GM23248 (cell line): Measurements from ENCODE around the gene MCL1. TPM values are rescaled to one million over a fixed set of nuclear protein-coding genes. Genes with fewer than 3 reads are reported as not detected.
A peak's percentile ranks its signal among the peaks of the same experiment; 100 is the strongest.

ENCODE experiments used
- DNase-seq: peaks from one replicate; pipeline ENCODE4 v3.0.0-alpha.2; 2015
- H2AFZ ChIP-seq: fragments of 200-600 bp; sonication (generic); 2 replicates; pipeline ENCODE4 v1.6.1; 2016; ENCODE audit warnings: antibody characterized with exemption
- H3F3A ChIP-seq: fragments of 200-600 bp; sonication (generic); 2 replicates; pipeline ENCODE4 v1.6.1; 2016; ENCODE audit warnings: mild to moderate bottlenecking, antibody characterized with exemption, mixed run types; ENCODE audit not compliant: insufficient read depth
- H3K27ac ChIP-seq: fragments of 200-600 bp; sonication (generic); 2 replicates; pipeline ENCODE4 v1.5.1; 2016; ENCODE audit warnings: mild to moderate bottlenecking
- H3K27me3 ChIP-seq: fragments of 200-600 bp; sonication (generic); replicated peaks from 2 replicates; pipeline ENCODE4 v1.6.1; 2016; ENCODE audit warnings: mild to moderate bottlenecking; ENCODE audit not compliant: insufficient read depth
- H3K36me3 ChIP-seq: fragments of 200-600 bp; sonication (generic); 2 replicates; pipeline ENCODE4 v1.6.1; 2016; ENCODE audit warnings: low read depth, mild to moderate bottlenecking
- H3K4me1 ChIP-seq: fragments of 200-600 bp; sonication (generic); 2 replicates; pipeline ENCODE4 v1.6.1; 2016; ENCODE audit warnings: mild to moderate bottlenecking; ENCODE audit not compliant: insufficient read depth
- H3K4me2 ChIP-seq: fragments of 200-600 bp; sonication (generic); one replicate; pipeline ENCODE4 v1.6.1; 2016; ENCODE audit warnings: mild to moderate bottlenecking; ENCODE audit not compliant: unreplicated experiment
- H3K4me3 ChIP-seq: fragments of 200-600 bp; sonication (generic); 2 replicates; pipeline ENCODE4 v1.5.1; 2016; ENCODE audit warnings: mild to moderate bottlenecking
- H3K79me2 ChIP-seq: fragments of 200-600 bp; sonication (generic); 2 replicates; pipeline ENCODE4 v1.6.1; 2016; ENCODE audit warnings: mild to moderate bottlenecking; ENCODE audit not compliant: insufficient read depth
- H3K9ac ChIP-seq: fragments of 200-600 bp; sonication (generic); 2 replicates; pipeline ENCODE4 v1.6.1; 2016; ENCODE audit warnings: mild to moderate bottlenecking
- H3K9me2 ChIP-seq: fragments of 200-600 bp; sonication (generic); 2 replicates; pipeline ENCODE4 v1.6.1; 2016; ENCODE audit warnings: mixed run types, mild to moderate bottlenecking, moderate library complexity; ENCODE audit not compliant: insufficient read depth
- H3K9me3 ChIP-seq: fragments of 200-600 bp; sonication (generic); one replicate; pipeline ENCODE4 v1.6.1; 2017; ENCODE audit warnings: low read depth
- H4K20me1 ChIP-seq: fragments of 200-600 bp; sonication (generic); 2 replicates; pipeline ENCODE4 v1.6.0; 2016; ENCODE audit not compliant: insufficient read depth
- EZH2 ChIP-seq: fragments of 200-600 bp; sonication (generic); IDR thresholded peaks from 2 replicates; pipeline ENCODE4 v1.6.1; 2018; ENCODE audit warnings: antibody characterized with exemption, mild to moderate bottlenecking; ENCODE audit not compliant: insufficient read depth, poor library complexity, severe bottlenecking
- EZH2phosphoT487 ChIP-seq: fragments of 200-600 bp; sonication (generic); IDR thresholded peaks from 2 replicates; pipeline ENCODE4 v1.6.1; 2018; ENCODE audit warnings: antibody characterized with exemption, moderate library complexity, mild to moderate bottlenecking, low read depth; ENCODE audit not compliant: insufficient read depth
- WGBS, 2 experiments: methylation state at CpG; one replicate each; pipeline ENCODE4 v1.1.6; 2015 to 2017; ENCODE audit warnings: low lambda C conversion rate in 2 of 2, low coverage in 1 of 2; ENCODE audit errors: missing lambda C conversion rate in 2 of 2; 5-methylcytosine and 5-hydroxymethylcytosine counted together
- in situ Hi-C: fragments of 300-500 bp; cut with MboI; formaldehyde crosslinking; loops from 2 replicates; pipeline ENCODE4 v1.15.0; 2020
- microRNA-seq: library from miRNA; unstranded; fragments of <30 nt; microRNA quantifications from one replicate; pipeline ENCODE4, GENCODE V29; 2016; ENCODE audit warnings: borderline number of aligned reads
- polyA plus RNA-seq: library from polyadenylated mRNA; unstranded; fragments of >200 nt; fragmentation: Nextera tagmentation; extraction: Ambion mirVana; gene quantifications from 2 replicates; pipeline ENCODE4 v1.2.1, GENCODE V29; 2016
- small RNA-seq: library from RNA; depleted of rRNA; stranded (forward); fragments of <200 nt; gene quantifications from one replicate; pipeline ENCODE3, GENCODE V24; 2014; ENCODE audit warnings: low read depth, low replicate concordance
- total RNA-seq: library from RNA; depleted of rRNA; stranded (reverse); fragments of >200 nt; shearing (Covaris generic); gene quantifications from 2 replicates; pipeline ENCODE4 v1.2.3, GENCODE V29; 2014; rRNA removed

Gene MCL1
- total and polyA plus RNA-seq, 2 experiments from 2014 or later = 84.7 to 310 TPM

GRCh38 chr1:150529017-150529416 is 50.4 kb downstream of the MCL1 start:
- TF ChIP-seq EZH2phosphoT487 (no peak), EZH2 (no peak)
- DNase-seq = peak; percentile 92
- H3K9me3 ChIP-seq = no peaks in the 10 kb centered on the region
- peak overlapping the region; percentile 73 for H3K27ac ChIP-seq
- peaks cover 40% of the 10 kb centered on the region for H3K4me1 ChIP-seq
- H2AFZ ChIP-seq = no peak overlapping the region
- 0 out of 2 replicates have a peak overlapping the region, but pooled peaks have one; percentile 35 for H3K4me3 ChIP-seq
- H3F3A ChIP-seq = peaks cover 37% of the 10 kb centered on the region
- H3K9me2 ChIP-seq = no peaks in the 10 kb centered on the region
- H3K9ac ChIP-seq = peak overlapping the region; percentile 57
- H4K20me1 ChIP-seq = no peaks in the 10 kb centered on the region
- 0 to 2% methylated on average over 4 of the region's 4 CpGs for WGBS, 2 experiments
- in situ Hi-C loops = no loop called here
- H3K4me2 ChIP-seq = peak overlapping the region; percentile 53
- H3K36me3 ChIP-seq = no peaks in the 10 kb centered on the region
- H3K27me3 ChIP-seq = no peaks in the 10 kb centered on the region
- H3K79me2 ChIP-seq = no peaks in the 10 kb centered on the region

- Histone ChIP-seq H3K4me3 (no peak overlapping the region), H3K9me2 (no peaks in the 10 kb centered on the region), H3F3A (peaks cover 37% of the 10 kb centered on the region), H3K9me3 (no peaks in the 10 kb centered on the region), H3K27me3 (no peaks in the 10 kb centered on the region), H3K4me1 (peaks cover 40% of the 10 kb centered on the region), H3K9ac (peak overlapping the region; percentile 21; the same call in 1 of the 2 replicates), H3K27ac (peak overlapping the region; percentile 73), H4K20me1 (no peaks in the 10 kb centered on the region), H3K36me3 (no peaks in the 10 kb centered on the region), H3K79me2 (no peaks in the 10 kb centered on the region), H2AFZ (0 out of 2 replicates have a peak overlapping the region, but pooled peaks have one; percentile 17), H3K4me2 (peak overlapping the region; percentile 53)
- in situ Hi-C loops = no loop called here
- TF ChIP-seq EZH2 (no peak), EZH2phosphoT487 (no peak)
- 19 to 25% methylated on average over 1 of the region's 1 CpG for WGBS, 2 experiments
- peak; percentile 92 for DNase-seq
Measured at GRCh38 chr1:150528196-150528595, 51.2 kb downstream of the MCL1 start.

GRCh38 chr1:150525348-150525747 is 54.1 kb downstream of the MCL1 start:
- in situ Hi-C loops = no loop called here
- H3K9me3 ChIP-seq = no peaks in the 10 kb centered on the region

More at GRCh38 chr1:150525348-150525747, 54.1 kb downstream of the MCL1 start:
- Histone ChIP-seq H3F3A (peaks cover 22% of the 10 kb centered on the region), H3K4me3 (no peak overlapping the region), H3K27me3 (no peaks in the 10 kb centered on the region), H3K9me2 (no peaks in the 10 kb centered on the region), H3K36me3 (no peaks in the 10 kb centered on the region), H3K79me2 (no peaks in the 10 kb centered on the region), H3K9ac (no peak overlapping the region), H4K20me1 (no peaks in the 10 kb centered on the region), H3K27ac (no peak overlapping the region), H2AFZ (no peak overlapping the region), H3K4me1 (peaks cover 25% of the 10 kb centered on the region), H3K4me2 (no peak overlapping the region)
- DNase-seq = no peak
- 76 to 81% methylated on average over 3 of the region's 3 CpGs for WGBS, 2 experiments
- no peak for TF ChIP-seq EZH2phosphoT487
- no peak for TF ChIP-seq EZH2

Small RNA genes within 50 kb of the gene (microRNA-seq; reads per million reads assigned to microRNA genes)
- not detected for gene MIR4257

Small RNA genes within 50 kb of the gene (small RNA-seq; reads per million reads assigned to genes)
- gene MIR4257 (not detected), gene RF00015 (not detected), gene RF00561 (not detected), gene RN7SL473P (not detected), gene RN7SL600P (not detected)

Other genes starting within 250 kb of the MCL1 start
- 7.6 and 7.8 TPM in 2 replicates for gene RPRD2, start 215.5 kb downstream of the MCL1 start, total RNA-seq
- 16.5 and 17.0 TPM in 2 replicates for gene RPRD2, start 215.5 kb downstream of the MCL1 start, polyA plus RNA-seq
- gene TARS2, start 92.2 kb downstream of the MCL1 start, total RNA-seq = 6.7 and 14.4 TPM in 2 replicates
- gene TARS2, start 92.2 kb downstream of the MCL1 start, polyA plus RNA-seq = 14.0 and 14.4 TPM in 2 replicates
- 133 and 160 TPM in 2 replicates for gene ECM1, start 71.5 kb downstream of the MCL1 start, total RNA-seq
- gene ECM1, start 71.5 kb downstream of the MCL1 start, polyA plus RNA-seq = 282 and 291 TPM in 2 replicates
- not detected in 2 replicates for gene FALEC, start 63.9 kb downstream of the MCL1 start, total RNA-seq
- gene FALEC, start 63.9 kb downstream of the MCL1 start, polyA plus RNA-seq = 0.49 and 0.71 TPM in 2 replicates
- gene ADAMTSL4, start 30.2 kb downstream of the MCL1 start, total RNA-seq = 27.6 and 27.9 TPM in 2 replicates
- 45.4 TPM in 2 replicates for gene ADAMTSL4, start 30.2 kb downstream of the MCL1 start, polyA plus RNA-seq
- gene ENSA, start 50.0 kb upstream of the MCL1 start, total RNA-seq = 47.4 and 54.3 TPM in 2 replicates
- 44.4 and 51.1 TPM in 2 replicates for gene ENSA, start 50.0 kb upstream of the MCL1 start, polyA plus RNA-seq
- 8.6 and 8.8 TPM in 2 replicates for gene GOLPH3L, start 117.5 kb upstream of the MCL1 start, total RNA-seq
- gene GOLPH3L, start 117.5 kb upstream of the MCL1 start, polyA plus RNA-seq = 23.2 and 23.9 TPM in 2 replicates
- gene HORMAD1, start 141.3 kb upstream of the MCL1 start, total RNA-seq = not detected in 2 replicates
- gene HORMAD1, start 141.3 kb upstream of the MCL1 start, polyA plus RNA-seq = not detected in 2 replicates
- gene CTSS, start 186.2 kb upstream of the MCL1 start, total RNA-seq = 0.38 and 2.5 TPM in 2 replicates
- 0.23 and 1.0 TPM in 2 replicates for gene CTSS, start 186.2 kb upstream of the MCL1 start, polyA plus RNA-seq
- 90.9 and 101 TPM in 2 replicates for gene CTSK, start 228.7 kb upstream of the MCL1 start, total RNA-seq
- gene CTSK, start 228.7 kb upstream of the MCL1 start, polyA plus RNA-seq = 81.4 and 92.1 TPM in 2 replicates